ENCODE measurements around the gene ACSM6.

The ACSM6 gene

GRCh38 chr10:95211606-95212279, 17.7 kb downstream of the ACSM6 start:
- no peak for DNase-seq (ENCODE audit: low read depth)
- TF ChIP-seq CTCF (IDR thresholded peaks at IDR 0.05; ENCODE audit: control insufficient read depth, insufficient read depth, low read depth, low read length, missing control alignments), result no peak
- no peak overlapping the region for H3K4me3 ChIP-seq (ENCODE audit: control insufficient read depth, low read depth, low read length)

DNA sequence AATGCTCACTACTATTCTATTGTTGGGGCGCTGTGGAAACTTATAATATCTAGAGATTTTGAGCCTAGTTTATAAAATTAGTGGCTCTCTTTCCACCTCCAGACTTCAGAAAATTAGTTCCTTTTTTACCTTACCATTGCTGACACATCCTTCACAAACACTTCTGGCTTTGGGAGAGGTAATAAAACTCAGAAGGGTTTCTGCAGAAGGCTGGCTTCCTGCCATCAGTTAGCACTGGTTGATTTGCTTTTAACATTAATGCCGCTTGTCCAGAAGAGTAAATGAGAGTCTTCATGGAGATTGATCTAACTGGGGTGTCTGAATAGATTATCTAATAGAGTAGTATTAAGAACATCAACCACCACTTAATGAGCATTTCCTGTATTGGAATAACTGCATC, 20.3 kb downstream of the ACSM6 start:
- H3K4me3 ChIP-seq (ENCODE audit: control insufficient read depth, low read depth, low read length), result no peak overlapping the region
- no peak for TF ChIP-seq CTCF (IDR thresholded peaks at IDR 0.05; ENCODE audit: control insufficient read depth, insufficient read depth, low read depth, low read length, missing control alignments)
- DNase-seq (ENCODE audit: low read depth), result no peak

GRCh38 chr10:95214793-95215192, 20.8 kb downstream of the ACSM6 start:
- no peak for TF ChIP-seq CTCF (IDR thresholded peaks at IDR 0.05; ENCODE audit: control insufficient read depth, insufficient read depth, low read depth, low read length, missing control alignments)
- H3K4me3 ChIP-seq (ENCODE audit: control insufficient read depth, low read depth, low read length), result no peak overlapping the region
- no peak for DNase-seq (ENCODE audit: low read depth)

DNA sequence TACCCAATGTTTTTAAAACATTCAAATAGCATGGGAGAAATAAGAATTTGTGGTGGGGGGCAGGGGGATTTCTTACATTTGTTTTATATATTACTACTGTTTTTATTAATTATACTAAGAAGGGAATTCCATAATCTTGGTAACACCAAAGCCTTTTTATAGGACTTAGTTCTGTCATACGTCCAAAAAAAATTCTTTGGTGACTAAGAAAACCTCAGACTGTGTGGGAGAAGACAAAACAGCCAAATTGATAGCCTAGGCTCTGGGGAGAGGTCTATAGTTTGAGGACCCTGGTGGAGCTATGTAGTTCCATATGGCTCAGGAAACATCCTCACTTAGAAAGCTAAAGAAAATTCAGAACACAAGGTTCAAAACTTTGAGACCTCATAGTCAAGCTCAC, 23.4 kb downstream of the ACSM6 start:
- TF ChIP-seq CTCF (IDR thresholded peaks at IDR 0.05; ENCODE audit: control insufficient read depth, insufficient read depth, low read depth, low read length, missing control alignments), result no peak
- no peak for DNase-seq (ENCODE audit: low read depth)
- no peak overlapping the region for H3K4me3 ChIP-seq (ENCODE audit: control insufficient read depth, low read depth, low read length)

- no peak overlapping the region for H3K4me3 ChIP-seq (ENCODE audit: control insufficient read depth, low read depth, low read length)
- no peak for TF ChIP-seq CTCF (IDR thresholded peaks at IDR 0.05; ENCODE audit: control insufficient read depth, insufficient read depth, low read depth, low read length, missing control alignments)
- DNase-seq (ENCODE audit: low read depth), result no peak
These were observed 26.5 kb downstream of the ACSM6 start for GRCh38 chr10:95220539-95220938.

DNA sequence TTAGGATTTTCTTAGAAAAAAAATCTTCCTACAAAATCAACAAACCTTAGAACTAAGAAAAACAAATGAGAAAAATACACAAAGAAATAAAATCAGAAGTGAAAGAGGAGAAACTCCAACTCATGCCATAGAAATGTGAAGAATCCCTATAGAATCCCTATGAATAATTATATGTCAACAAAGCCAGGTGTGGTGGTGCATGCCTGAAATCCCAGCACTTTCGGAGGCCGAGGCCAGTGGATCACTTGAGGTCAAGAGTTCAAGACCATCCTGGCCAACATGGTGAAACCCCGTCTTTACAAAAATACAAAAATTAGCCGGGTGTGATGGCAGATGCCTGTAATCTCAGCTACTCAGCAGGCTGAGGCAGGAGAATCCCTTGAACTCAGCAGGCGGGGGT, 27.1 kb downstream of the ACSM6 start:
- no peak for TF ChIP-seq CTCF (IDR thresholded peaks at IDR 0.05; ENCODE audit: control insufficient read depth, insufficient read depth, low read depth, low read length, missing control alignments)
- no peak for DNase-seq (ENCODE audit: low read depth)
- H3K4me3 ChIP-seq (ENCODE audit: control insufficient read depth, low read depth, low read length), result no peak overlapping the region
